Brain pericyte (primary cell): ENCODE data around the gene LDLRAD4.

Source experiments
- DNase-seq: peaks from one replicate; pipeline ENCODE4 v3.0.0-alpha.2; 2012; ENCODE audit warnings: low read depth, low spot score

Gene LDLRAD4

DNA sequence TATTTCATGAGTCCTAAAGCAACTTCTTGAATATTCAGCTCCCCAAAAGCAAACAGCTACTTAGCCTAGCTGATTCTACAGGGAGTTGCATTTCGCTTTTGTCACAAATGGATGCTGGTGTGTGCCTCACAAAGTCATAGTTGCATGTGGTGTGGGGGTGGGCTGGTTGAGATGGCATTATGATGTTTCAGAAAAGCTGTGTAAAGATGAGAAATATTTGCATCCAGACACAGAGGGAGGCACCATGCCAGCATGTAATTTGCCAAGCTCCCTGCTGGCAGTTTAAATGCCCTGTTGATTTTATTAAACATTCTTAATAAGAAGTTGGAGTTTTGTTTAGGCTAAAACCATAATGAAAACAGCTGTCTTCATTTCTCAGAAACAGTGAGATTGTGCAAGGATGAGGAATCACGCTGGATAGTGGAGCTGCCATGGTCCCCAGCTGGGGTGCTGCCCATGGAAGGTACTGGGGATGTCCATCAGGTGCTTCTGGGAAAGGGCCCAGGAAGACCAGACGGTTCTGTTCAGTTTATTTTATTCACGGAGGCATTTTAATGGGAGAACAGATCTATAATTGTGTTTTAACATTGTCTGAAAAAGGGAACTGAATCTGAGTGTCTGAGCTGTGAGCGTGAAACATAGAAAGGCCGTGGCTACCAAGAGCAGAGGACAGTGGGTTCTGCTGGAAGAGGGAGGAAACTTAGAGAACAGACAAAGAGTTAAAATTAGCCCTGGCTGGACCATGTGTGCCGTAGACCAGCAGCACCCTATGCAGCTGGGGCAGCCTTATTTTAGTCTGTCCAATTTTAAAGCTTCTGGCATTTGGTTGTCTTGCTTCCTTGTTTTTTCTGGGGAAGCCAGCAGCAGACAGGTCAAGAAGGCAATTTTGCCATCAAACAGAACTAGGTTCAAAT is 330.7 kb downstream of the LDLRAD4 start:
- DNase-seq: no peak

DNA sequence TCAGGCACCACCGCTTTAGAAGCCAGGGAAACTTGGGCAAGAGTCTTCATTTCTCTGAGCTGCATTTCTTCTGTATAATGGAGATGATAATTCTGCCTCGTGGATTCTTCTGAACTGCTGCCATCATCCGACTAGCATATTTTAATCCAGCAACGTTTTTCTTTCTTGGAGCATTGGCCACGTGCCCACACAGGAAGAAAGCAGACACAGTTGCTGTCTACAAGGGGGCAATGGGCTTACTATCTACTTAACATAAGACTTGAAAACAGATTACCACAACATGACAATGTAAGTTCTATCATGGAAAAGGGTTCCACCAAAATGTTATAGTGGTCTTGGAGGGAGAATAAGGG is 331.3 kb downstream of the LDLRAD4 start:
- no peak for DNase-seq

DNA sequence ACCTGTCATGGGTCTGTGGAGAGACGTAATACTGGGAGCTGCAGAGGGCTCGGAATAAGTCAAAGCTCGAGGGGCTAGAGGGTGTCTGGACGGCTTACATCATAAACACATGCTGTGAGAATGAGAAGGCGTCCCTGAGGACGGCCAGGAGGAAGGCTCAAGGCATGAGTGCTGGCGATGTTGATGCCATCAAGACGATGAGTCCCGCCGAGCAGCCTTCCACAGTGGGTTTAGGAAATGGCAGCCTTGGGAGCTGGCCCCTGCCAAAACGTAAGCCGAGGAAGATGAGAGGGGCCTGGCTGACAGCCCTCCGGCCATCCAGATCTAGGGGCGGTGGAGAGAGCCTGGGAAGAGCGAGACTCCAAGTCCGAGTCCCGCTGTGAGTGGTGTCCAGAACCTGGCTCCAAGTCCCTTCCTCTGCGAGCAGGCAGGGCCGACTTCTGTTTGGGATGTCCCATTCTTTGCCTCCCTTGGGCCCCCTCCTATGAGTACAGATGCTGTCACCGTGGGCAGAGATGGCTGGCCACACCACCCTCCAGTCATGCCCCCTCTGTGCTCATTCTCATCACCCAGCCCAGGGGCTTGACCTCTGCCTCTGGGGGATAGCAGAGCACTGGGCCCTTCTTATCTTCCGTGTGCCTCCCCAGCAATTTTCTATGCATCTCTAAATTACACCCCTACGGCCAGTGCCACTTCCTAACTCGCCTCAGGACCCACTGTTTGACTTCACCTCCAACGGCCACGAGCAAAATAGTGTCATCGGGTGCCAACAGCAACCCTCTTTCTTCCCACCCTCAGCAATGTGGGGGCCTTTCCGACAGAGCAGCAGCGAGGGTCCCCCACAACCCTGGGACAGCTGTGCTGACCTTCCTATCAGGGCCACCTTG is 332.1 kb downstream of the LDLRAD4 start:
- DNase-seq: no peak

- no peak for DNase-seq
Observed at GRCh38 chr18:13551305-13551603, 332.7 kb downstream of the LDLRAD4 start.

GRCh38 chr18:13551841-13552733 is 333.5 kb downstream of the LDLRAD4 start:
- no peak for DNase-seq

GRCh38 chr18:13553449-13553848 is 334.9 kb downstream of the LDLRAD4 start:
- no peak for DNase-seq

DNA sequence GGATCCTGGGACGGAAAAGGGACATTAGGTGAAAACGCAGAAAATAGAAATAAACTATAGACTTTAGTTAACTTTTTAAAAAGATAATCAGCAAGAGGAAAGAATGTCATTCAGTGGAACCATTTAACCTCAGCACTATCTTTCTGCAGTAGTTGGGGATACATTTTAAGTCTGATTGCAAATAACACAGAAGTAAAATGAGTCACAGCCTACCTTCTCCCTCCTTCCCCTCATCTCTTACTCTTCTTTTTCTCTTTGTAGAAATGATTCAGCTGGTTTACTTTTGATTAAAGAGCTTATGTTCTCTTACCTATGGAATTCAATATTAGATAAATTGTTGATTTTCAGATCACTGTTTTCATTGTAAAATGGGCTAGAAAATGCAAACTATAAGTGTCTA is 336.6 kb downstream of the LDLRAD4 start:
- DNase-seq: no peak

DNA sequence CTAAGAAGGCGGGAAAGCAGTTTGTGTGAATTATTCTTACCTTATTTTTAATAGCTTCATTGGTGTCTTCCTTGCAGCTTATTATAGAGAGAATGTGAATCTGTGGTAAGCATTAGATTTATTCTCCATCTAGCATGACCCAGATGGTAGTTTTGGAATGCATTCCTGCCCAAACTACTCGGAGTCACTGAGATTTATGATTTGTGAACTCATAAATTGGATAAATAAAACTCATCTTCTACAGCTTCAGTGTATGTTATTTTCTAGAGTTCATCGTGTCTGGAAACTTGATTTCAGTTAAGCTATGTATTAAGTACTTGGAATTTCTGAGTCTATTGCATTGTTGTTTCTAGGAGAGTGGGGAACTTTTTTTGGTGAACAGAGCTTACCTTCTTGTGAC is 337.3 kb downstream of the LDLRAD4 start:
- DNase-seq: no peak

DNA sequence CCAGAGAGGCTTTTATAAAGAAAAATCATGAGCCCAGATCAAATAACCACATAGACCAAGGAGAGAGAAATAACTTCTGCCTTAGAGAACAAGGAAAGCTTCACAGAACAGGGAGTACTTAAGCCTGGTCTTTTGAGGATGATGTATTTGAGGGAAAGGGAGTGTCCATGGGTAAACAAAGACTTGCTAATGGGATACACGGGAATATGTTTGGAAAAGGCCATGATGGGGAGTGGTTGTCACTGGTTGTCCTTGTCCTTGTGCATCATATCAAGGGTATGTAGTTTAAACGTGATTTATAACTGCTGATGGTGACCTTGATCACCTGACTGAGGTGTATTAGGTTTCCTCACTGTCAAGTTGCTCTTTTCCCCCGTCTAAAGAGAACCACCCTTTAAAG is 337.9 kb downstream of the LDLRAD4 start:
- DNase-seq: no peak

- no peak for DNase-seq
Observed at GRCh38 chr18:13558124-13558523, 339.6 kb downstream of the LDLRAD4 start.

GRCh38 chr18:13558790-13559189 is 340.2 kb downstream of the LDLRAD4 start:
- DNase-seq: no peak

DNA sequence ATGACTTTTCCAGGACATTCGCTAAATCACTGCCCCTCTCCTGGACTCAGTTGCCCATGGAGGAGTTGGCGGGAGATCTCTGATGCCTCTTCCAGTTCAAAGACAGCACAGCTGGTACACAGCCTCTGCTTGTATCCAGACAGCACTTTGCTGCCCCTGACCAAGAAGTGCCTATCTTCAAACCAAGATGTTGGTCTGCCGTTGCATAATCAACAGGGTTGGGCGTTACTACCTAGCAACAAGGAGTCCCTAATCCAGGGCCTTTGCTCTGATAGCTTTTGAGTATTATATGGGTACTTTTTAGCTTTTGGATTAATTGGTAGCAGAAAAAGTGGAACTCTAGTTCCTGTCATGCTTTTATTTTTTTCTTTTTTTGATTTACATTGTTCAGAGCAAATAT is 341.2 kb downstream of the LDLRAD4 start:
- DNase-seq: no peak

DNA sequence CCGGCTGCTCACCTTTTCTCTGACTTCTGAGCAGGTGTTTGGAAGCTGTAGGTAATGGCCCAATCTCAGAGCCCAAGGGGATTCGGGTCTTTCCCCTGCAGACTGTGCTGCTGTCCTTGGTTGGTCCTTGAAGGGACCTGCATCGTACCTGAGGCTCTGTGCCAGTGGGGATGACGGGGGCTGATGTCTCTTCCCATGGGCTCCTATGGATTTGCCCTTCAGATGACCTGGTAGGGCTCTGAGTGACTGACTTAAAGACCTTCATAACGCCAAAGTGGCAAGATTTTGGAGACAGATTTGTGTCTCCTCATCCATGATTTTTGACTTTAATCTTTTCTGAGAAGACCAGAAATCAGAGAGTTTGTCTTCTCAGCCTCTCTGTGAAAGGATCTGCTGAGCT is 341.7 kb downstream of the LDLRAD4 start:
- no peak for DNase-seq

DNA sequence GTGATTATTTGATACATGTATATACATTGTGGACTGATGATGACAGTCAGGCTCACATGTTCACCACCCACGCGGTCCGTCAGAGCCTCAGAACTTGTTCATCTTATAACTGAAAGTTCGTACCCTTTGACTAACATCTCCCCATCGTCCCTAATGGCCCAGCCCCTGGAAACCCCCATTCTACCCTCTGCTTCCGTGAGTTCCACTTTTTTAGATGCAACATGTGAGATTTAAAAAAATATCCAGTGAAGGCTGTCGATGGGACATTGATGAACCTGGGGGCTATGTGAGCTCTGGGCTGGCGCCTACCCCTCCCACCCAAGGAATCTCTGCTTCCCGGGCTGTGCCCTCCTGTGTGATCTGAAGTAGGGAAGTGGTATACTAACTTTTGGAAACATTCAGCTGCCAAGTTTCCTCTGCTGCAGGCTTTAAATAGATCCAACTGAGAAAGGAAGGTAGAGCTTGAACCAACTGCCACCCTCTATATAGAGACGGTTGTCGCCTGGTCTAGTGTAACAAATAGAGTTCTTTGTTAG is 344.0 kb downstream of the LDLRAD4 start:
- no peak for DNase-seq

DNA sequence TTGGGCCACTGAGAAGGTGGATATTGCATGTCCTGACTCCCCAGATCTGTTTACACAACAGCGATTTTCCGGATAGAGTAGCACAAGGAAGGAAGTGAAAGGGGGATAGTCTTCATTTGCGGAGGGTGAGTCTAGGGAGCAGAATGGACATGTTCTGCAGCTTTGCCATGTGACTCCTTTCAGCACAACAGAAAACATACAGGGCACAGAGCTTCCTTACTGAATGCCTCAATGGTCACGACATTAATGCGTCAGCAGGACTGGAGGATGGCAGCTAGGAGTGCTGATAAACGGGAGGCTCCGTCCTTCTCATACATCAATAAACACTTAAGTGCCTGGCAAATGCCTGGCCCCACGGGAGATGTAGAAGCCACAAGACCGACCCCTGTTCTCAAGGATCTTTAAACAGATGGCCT is 344.8 kb downstream of the LDLRAD4 start:
- DNase-seq: no peak

DNA sequence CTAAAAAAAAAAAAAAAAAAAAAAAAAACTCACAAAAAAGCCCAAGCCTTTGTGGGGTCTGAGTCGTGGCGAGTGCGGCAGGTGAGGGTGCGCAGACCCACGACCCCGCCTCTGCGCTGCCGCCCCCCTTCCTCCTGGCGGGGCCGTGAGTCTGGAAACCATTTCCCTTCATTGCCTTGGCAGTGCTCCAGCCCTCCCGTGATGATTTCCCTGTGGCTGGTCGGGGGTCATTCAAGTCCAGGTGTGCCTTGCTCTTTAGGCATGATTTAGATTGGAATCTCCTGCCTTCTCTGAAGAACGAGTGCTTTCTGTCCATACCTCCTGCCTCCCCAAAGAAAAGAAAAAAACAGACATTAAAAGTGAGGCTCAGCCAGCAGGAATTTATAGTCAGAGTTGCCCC is 346.0 kb downstream of the LDLRAD4 start:
- no peak for DNase-seq

- DNase-seq: no peak
Observed at GRCh38 chr18:13565228-13565627, 346.7 kb downstream of the LDLRAD4 start.

DNA sequence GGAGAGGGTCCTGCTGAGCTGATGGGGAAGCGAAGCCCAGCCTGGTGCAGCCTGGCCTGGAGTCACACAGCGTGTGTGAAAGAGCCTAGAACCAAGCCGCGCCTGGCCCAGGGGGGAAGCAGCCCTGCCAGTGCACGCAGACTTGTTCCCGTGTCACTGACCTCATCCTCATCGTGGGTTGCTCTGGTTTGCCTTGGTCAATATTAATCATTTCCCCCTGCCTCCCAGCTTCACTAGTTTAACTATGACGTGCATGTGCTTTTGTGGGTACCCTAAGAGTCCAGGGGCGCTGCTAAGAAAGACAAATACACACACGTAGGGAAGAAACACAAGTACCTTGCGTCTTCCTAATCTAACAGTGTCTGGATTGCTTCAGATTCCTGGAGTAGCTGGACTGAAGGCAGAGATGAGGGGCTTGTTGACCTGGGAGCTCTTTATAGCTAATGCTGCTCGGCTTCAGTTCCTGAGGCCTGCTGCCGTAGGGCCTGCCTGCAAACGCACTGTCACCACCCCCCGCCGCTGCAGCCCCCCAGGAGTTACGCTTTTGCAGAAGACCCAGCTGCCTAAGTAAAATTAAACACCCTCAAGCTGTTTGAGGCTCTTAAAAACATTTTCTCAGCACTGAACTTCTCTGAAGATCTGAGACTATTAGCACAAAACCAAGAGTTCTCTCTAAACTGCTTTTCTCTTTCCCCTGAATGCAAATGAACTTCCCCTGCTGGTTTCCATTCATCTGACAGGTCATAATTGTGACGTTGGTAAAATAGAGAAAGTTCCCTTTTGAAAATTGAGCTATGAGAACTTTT is 348.6 kb downstream of the LDLRAD4 start:
- no peak for DNase-seq

- DNase-seq: no peak
Observed at GRCh38 chr18:13568443-13569392, 350.2 kb downstream of the LDLRAD4 start.

DNA sequence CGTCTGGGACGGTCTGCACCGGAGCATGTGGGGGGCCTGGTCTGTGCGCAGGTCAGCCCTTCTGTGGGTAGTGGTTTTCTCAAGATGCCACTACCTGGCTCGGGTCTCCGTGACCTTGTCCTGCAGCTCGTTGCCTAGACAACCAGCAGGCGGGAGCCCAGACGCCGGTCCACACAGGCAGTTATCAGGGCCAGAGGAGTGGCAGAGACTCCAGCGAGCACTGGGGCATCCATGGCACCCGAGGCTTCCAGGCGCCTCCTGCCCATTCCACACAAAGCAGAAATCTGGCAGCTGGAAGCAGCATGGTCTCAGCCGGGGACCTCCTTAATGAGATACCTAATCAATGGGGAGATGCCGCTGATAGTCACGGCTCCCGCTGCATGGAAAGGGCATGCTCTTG is 351.7 kb downstream of the LDLRAD4 start:
- DNase-seq: no peak
